Nephron (organoid): ENCODE results near the gene CASTOR1.

Experiments
- H3K27ac Mint-ChIP-seq, 3 experiments: 2 replicates each; pipeline ENCODE4 v1.8.0; 2020; ENCODE audit warnings: mixed read lengths in 3 of 3, mild to moderate bottlenecking in 2 of 3, moderate library complexity in 1 of 3
- H3K27me3 Mint-ChIP-seq: 2 replicates; pipeline ENCODE4 v1.8.0; 2021; ENCODE audit warnings: low read depth, mild to moderate bottlenecking, moderate library complexity, mixed read lengths
- H3K36me3 Mint-ChIP-seq: 2 replicates; pipeline ENCODE4 v1.8.0; 2020; ENCODE audit warnings: low read depth, mixed read lengths
- H3K4me1 Mint-ChIP-seq: 2 replicates; pipeline ENCODE4 v1.8.0; 2020; ENCODE audit warnings: mixed read lengths
- H3K4me3 Mint-ChIP-seq, 3 experiments: 2 replicates each; pipeline ENCODE4 v1.8.0; 2020; ENCODE audit warnings: mild to moderate bottlenecking in 3 of 3, mixed read lengths in 3 of 3, moderate library complexity in 2 of 3
- H3K9me3 Mint-ChIP-seq: 2 replicates; pipeline ENCODE4 v1.8.0; 2020; ENCODE audit warnings: mixed read lengths
- CTCF ChIP-seq, 3 experiments: fragments of 200-600 bp; sonication (generic); IDR thresholded peaks; one replicate each; pipeline ENCODE4 v1.5.0; 2021; ENCODE audit warnings: antibody characterized with exemption in 3 of 3; ENCODE audit not compliant: unreplicated experiment in 3 of 3

Gene CASTOR1

GRCh38 chr22:30315962-30316576 is 26.8 kb upstream of the CASTOR1 start:
- H3K36me3 Mint-ChIP-seq: peaks cover 3% of the 10 kb centered on the region
- peaks cover 20% of the 10 kb centered on the region for H3K4me1 Mint-ChIP-seq
- no peaks in the 10 kb centered on the region for H3K9me3 Mint-ChIP-seq
- no peak overlapping the region for H3K4me3 Mint-ChIP-seq
- H3K27me3 Mint-ChIP-seq: peaks cover 5% of the 10 kb centered on the region
- H3K27ac Mint-ChIP-seq: no peak overlapping the region
- TF ChIP-seq CTCF (IDR thresholded peaks at IDR 0.05; ENCODE audit: unreplicated experiment in 3 of 3): no peak

GRCh38 chr22:30314915-30315314 is 25.6 kb upstream of the CASTOR1 start:
- Mint-ChIP-seq H3K36me3 (no peaks in the 10 kb centered on the region), H3K4me3 (no peak overlapping the region), H3K9me3 (no peaks in the 10 kb centered on the region), H3K27ac (no peak overlapping the region), H3K4me1 (peaks cover 30% of the 10 kb centered on the region), H3K27me3 (peaks cover 5% of the 10 kb centered on the region)
- no peak for TF ChIP-seq CTCF (IDR thresholded peaks at IDR 0.05; ENCODE audit: unreplicated experiment in 3 of 3)

GRCh38 chr22:30313527-30314363 is 24.4 kb upstream of the CASTOR1 start:
- TF ChIP-seq CTCF (IDR thresholded peaks at IDR 0.05; ENCODE audit: unreplicated experiment in 3 of 3): no peak
- H3K4me1 Mint-ChIP-seq: peaks cover 31% of the 10 kb centered on the region
- peaks cover 5% of the 10 kb centered on the region for H3K27me3 Mint-ChIP-seq
- no peak overlapping the region for H3K4me3 Mint-ChIP-seq
- peak overlapping the region; percentile 16 to 52 (median 46) for H3K27ac Mint-ChIP-seq
- H3K9me3 Mint-ChIP-seq: no peaks in the 10 kb centered on the region
- H3K36me3 Mint-ChIP-seq: no peaks in the 10 kb centered on the region

GRCh38 chr22:30312053-30312452 is 22.7 kb upstream of the CASTOR1 start:
- Mint-ChIP-seq H3K4me3 (no peak overlapping the region), H3K27me3 (no peaks in the 10 kb centered on the region), H3K27ac (peak overlapping the region in 2 of 3 experiments; percentile 9 to 25), H3K36me3 (no peaks in the 10 kb centered on the region), H3K4me1 (peaks cover 45% of the 10 kb centered on the region), H3K9me3 (no peaks in the 10 kb centered on the region)
- TF ChIP-seq CTCF (IDR thresholded peaks at IDR 0.05; ENCODE audit: unreplicated experiment in 3 of 3): no peak

- Mint-ChIP-seq H3K4me3 (peak overlapping the region in 1 of 3 experiments; percentile 3), H3K9me3 (no peaks in the 10 kb centered on the region), H3K4me1 (peaks cover 53% of the 10 kb centered on the region), H3K27ac (peak overlapping the region; percentile 83 to 88 (median 87)), H3K36me3 (no peaks in the 10 kb centered on the region), H3K27me3 (no peaks in the 10 kb centered on the region)
- no peak for TF ChIP-seq CTCF (IDR thresholded peaks at IDR 0.05; ENCODE audit: unreplicated experiment in 3 of 3)
Observed at GRCh38 chr22:30310881-30311771, 21.8 kb upstream of the CASTOR1 start.
